ENCODE data around the gene SLC50A1.
"Not testable (repeated sequence)": the region's sequence is repeated elsewhere in the genome, so short reads cannot be mapped to it uniquely, and the experiment has no call there.

SLC50A1 gene

GRCh38 chr1:155117610-155118009, 18.0 kb upstream of the SLC50A1 start:
- no peak for DNase-seq (ENCODE audit: low spot score)

- not testable (repeated sequence) for DNase-seq (ENCODE audit: low spot score)
Observed at GRCh38 chr1:155118090-155118489, 17.6 kb upstream of the SLC50A1 start.

GRCh38 chr1:155120253-155120652, 15.4 kb upstream of the SLC50A1 start:
- no peak for DNase-seq (ENCODE audit: low spot score)

GRCh38 chr1:155121249-155121648, 14.4 kb upstream of the SLC50A1 start:
- DNase-seq (ENCODE audit: low spot score): no peak

- no peak for DNase-seq (ENCODE audit: low spot score)
Observed at GRCh38 chr1:155122308-155122707, 13.3 kb upstream of the SLC50A1 start.

GRCh38 chr1:155123801-155124200, 11.9 kb upstream of the SLC50A1 start:
- no peak for DNase-seq (ENCODE audit: low spot score)

GRCh38 chr1:155124503-155125463, 10.9 kb upstream of the SLC50A1 start:
- peak; percentile 30 for DNase-seq (ENCODE audit: low spot score)

GRCh38 chr1:155125511-155125945, 10.1 kb upstream of the SLC50A1 start:
- peak; percentile 23 for DNase-seq (ENCODE audit: low spot score)

GRCh38 chr1:155125946-155126555, 9.6 kb upstream of the SLC50A1 start:
- peak; percentile 38 for DNase-seq (ENCODE audit: low spot score)

- peak; percentile 41 for DNase-seq (ENCODE audit: low spot score)
Observed at GRCh38 chr1:155126556-155127104, 9.0 kb upstream of the SLC50A1 start.

- peak; percentile 68 for DNase-seq (ENCODE audit: low spot score)
Observed at GRCh38 chr1:155127105-155127966, 8.3 kb upstream of the SLC50A1 start, which contains the start of gene EFNA1. Gene EFNA1 (plus strand): TSS chr1:155127876. CDS start chr1:155127978, 102 bp downstream.

- DNase-seq (ENCODE audit: low spot score): no peak
Observed at GRCh38 chr1:155127967-155128754, 7.5 kb upstream of the SLC50A1 start.

- DNase-seq (ENCODE audit: low spot score): no peak
Observed at GRCh38 chr1:155128755-155129473, 6.7 kb upstream of the SLC50A1 start.

GRCh38 chr1:155130272-155131006, 5.2 kb upstream of the SLC50A1 start:
- peak; percentile 26 for DNase-seq (ENCODE audit: low spot score)

- DNase-seq (ENCODE audit: low spot score): no peak
Observed at GRCh38 chr1:155131285-155131684, 4.4 kb upstream of the SLC50A1 start.

- no peak for DNase-seq (ENCODE audit: low spot score)
Observed at GRCh38 chr1:155131856-155132255, 3.8 kb upstream of the SLC50A1 start.

- DNase-seq (ENCODE audit: low spot score): no peak
Observed at GRCh38 chr1:155133799-155134281, 1.8 kb upstream of the SLC50A1 start.

GRCh38 chr1:155134322-155134721, 1.3 kb upstream of the SLC50A1 start:
- no peak for DNase-seq (ENCODE audit: low spot score)

- peak; percentile 69 for DNase-seq (ENCODE audit: low spot score)
Observed at GRCh38 chr1:155134880-155135414, 705 bp upstream of the SLC50A1 start.
